Measurements from ENCODE around the gene GNAS.
"Not testable (repeated sequence)": the region's sequence is repeated elsewhere in the genome, so short reads cannot be mapped to it uniquely, and the experiment has no call there.

Gene GNAS

GRCh38 chr20:58938541-58938940 is 86.0 kb downstream of the GNAS start:
- DNase-seq: no peak

GRCh38 chr20:58941471-58941870 is 89.0 kb downstream of the GNAS start:
- DNase-seq: no peak

- no peak for DNase-seq
Observed at GRCh38 chr20:58942549-58942948, 90.0 kb downstream of the GNAS start.

- no peak for DNase-seq
Observed at GRCh38 chr20:58944610-58945009, 92.1 kb downstream of the GNAS start.

GRCh38 chr20:58945965-58946631 is 93.6 kb downstream of the GNAS start:
- DNase-seq: no peak

- not testable (repeated sequence) for DNase-seq
Observed at GRCh38 chr20:58947797-58948388, 95.4 kb downstream of the GNAS start.

- no peak for DNase-seq
Observed at GRCh38 chr20:58950603-58951002, 98.1 kb downstream of the GNAS start.

GRCh38 chr20:58953050-58953449 is 100.5 kb downstream of the GNAS start:
- no peak for DNase-seq

GRCh38 chr20:58956078-58956477 is 103.6 kb downstream of the GNAS start:
- no peak for DNase-seq

- no peak for DNase-seq
Observed at GRCh38 chr20:58959652-58960051, 107.1 kb downstream of the GNAS start.

Data from activated CD4-positive, CD25-positive, alpha-beta regulatory T cell (primary cell).